GM12878 (cell line): ENCODE data around the gene CLEC7A. TPM values are rescaled to one million over a fixed set of nuclear protein-coding genes. Genes with fewer than 3 reads are reported as not detected.

Experiments used
- ATAC-seq: fragments of 200-7000 bp; cut with Tn5 transposase; 3 replicates; pipeline ENCODE4 v1.9.1; 2020; ENCODE audit warnings: mild to moderate bottlenecking, moderate library complexity
- BruUV-seq: library from RNA; stranded (reverse); fragments of 400-500 nt; replicated peaks from 2 replicates; lab custom pipeline; 2021; lab: Mats Ljungman, UMichigan
- CTCF ChIA-PET: fragments of 300-600 bp; sonication (Branson Sonifier 250); formaldehyde crosslinking; extraction: SDS; loops from one replicate; lab custom pipeline; 2021; ENCODE audit warnings: inconsistent platforms; lab: Yijun Ruan, JAX
- POLR2A ChIA-PET: fragments of 350-600 bp; formaldehyde crosslinking; extraction: SDS; loops from one replicate; lab custom pipeline; 2021; ENCODE audit warnings: inconsistent platforms; lab: Charles Lee
- RAD21 ChIA-PET: fragments of 300-600 bp; sonication (Branson Sonifier 250); formaldehyde crosslinking; loops from one replicate; lab custom pipeline; 2023; ENCODE audit warnings: antibody characterized with exemption; ENCODE audit not compliant: unreplicated experiment; lab: Charles Lee
- SMC1A ChIA-PET: fragments of 300-600 bp; sonication (Branson Sonifier 250); formaldehyde crosslinking; loops from one replicate; lab custom pipeline; 2023; ENCODE audit not compliant: unreplicated experiment, uncharacterized antibody; lab: Charles Lee
- DNase-seq: peaks from one replicate; pipeline ENCODE4 v3.0.0-alpha.2; 2011; ENCODE audit warnings: low read depth, low spot score
- FAIRE-seq: peaks from 3 replicates; lab custom pipeline; 2011; peaks lifted over from hg19 to GRCh38; lab: Jason Lieb, UNC
- H2AFZ ChIP-seq: 2 replicates; pipeline ENCODE4 v1.6.0; 2011; ENCODE audit warnings: low read depth, low read length, control low read depth; ENCODE audit not compliant: control insufficient read depth
- H3K27ac ChIP-seq: 2 replicates; pipeline ENCODE4 v1.5.1; 2011; ENCODE audit warnings: control low read depth; ENCODE audit not compliant: control insufficient read depth, insufficient read depth
- H3K27me3 ChIP-seq, 2 experiments: replicated peaks in 1 of 2; 2 replicates each; pipeline versions ENCODE4 v1.6.0 to v1.6.1; 2011; ENCODE audit warnings: low read length in 1 of 2; ENCODE audit not compliant: control insufficient read depth in 2 of 2, insufficient read depth in 2 of 2
- H3K36me3 ChIP-seq, 2 experiments: 2 replicates each; pipeline ENCODE4 v1.5.1; 2011; ENCODE audit warnings: low read length in 1 of 2; ENCODE audit not compliant: control insufficient read depth in 2 of 2, insufficient read depth in 2 of 2
- H3K4me1 ChIP-seq: 2 replicates; pipeline ENCODE4 v1.6.1; 2011; ENCODE audit warnings: mild to moderate bottlenecking, low read length, moderate library complexity, mixed read lengths; ENCODE audit not compliant: control insufficient read depth, insufficient read depth
- H3K4me2 ChIP-seq: 2 replicates; pipeline ENCODE4 v1.6.0; 2011; ENCODE audit warnings: control low read depth; ENCODE audit not compliant: control insufficient read depth, insufficient read depth
- H3K4me3 ChIP-seq: fragments of 200-600 bp; sonication (generic); 2 replicates; pipeline ENCODE4 v1.5.1; 2016
- H3K79me2 ChIP-seq: 2 replicates; pipeline ENCODE4 v1.6.0; 2011; ENCODE audit warnings: low read length; ENCODE audit not compliant: control insufficient read depth, insufficient read depth
- H3K9ac ChIP-seq: 2 replicates; pipeline ENCODE4 v1.8.0; 2011; ENCODE audit warnings: low read length, control low read depth, mixed read lengths; ENCODE audit not compliant: control insufficient read depth, insufficient read depth
- H3K9me3 ChIP-seq: replicated peaks from 3 replicates; pipeline ENCODE4 v1.5.1; 2011; ENCODE audit warnings: mild to moderate bottlenecking, low read length; ENCODE audit not compliant: control insufficient read depth, insufficient read depth
- H4K20me1 ChIP-seq: 2 replicates; pipeline ENCODE4 v1.6.0; 2011; ENCODE audit not compliant: control insufficient read depth, insufficient read depth
- ATF2 ChIP-seq: IDR thresholded peaks from 2 replicates; pipeline ENCODE4 v1.6.1; 2012; ENCODE audit warnings: low read length, inconsistent platforms
- BCL11A ChIP-seq: IDR thresholded peaks from 2 replicates; pipeline ENCODE4 v1.6.1; 2011; ENCODE audit warnings: low read depth, low read length
- CBFB ChIP-seq: IDR thresholded peaks from 2 replicates; pipeline ENCODE4 v1.6.1; 2016; ENCODE audit warnings: antibody characterized with exemption, low read depth
- CHD1 ChIP-seq: IDR thresholded peaks from 2 replicates; pipeline ENCODE4 v1.6.1; 2012; ENCODE audit warnings: low read depth, low read length, improper control_type of control experiment
- E2F4 ChIP-seq: IDR thresholded peaks from 2 replicates; pipeline ENCODE4 v1.6.1; 2012; ENCODE audit warnings: low read depth, low read length, improper control_type of control experiment
- GABPA ChIP-seq: IDR thresholded peaks from 2 replicates; pipeline ENCODE4 v1.6.1; 2014; ENCODE audit warnings: antibody characterized with exemption, low read depth, mild to moderate bottlenecking, inconsistent platforms
- IKZF2 ChIP-seq, 2 experiments: fragments of 450-650 bp; IDR thresholded peaks; 2 replicates each; pipeline ENCODE4 v1.6.1; 2017; ENCODE audit warnings: mild to moderate bottlenecking in 2 of 2, moderate library complexity in 2 of 2
- KLF5 ChIP-seq: fragments of 450-650 bp; IDR thresholded peaks from 2 replicates; pipeline ENCODE4 v1.6.1; 2014; ENCODE audit warnings: mild to moderate bottlenecking; ENCODE audit not compliant: partially characterized antibody
- NFIC ChIP-seq: IDR thresholded peaks from 2 replicates; pipeline ENCODE4 v1.6.1; 2012; ENCODE audit warnings: low read depth, mild to moderate bottlenecking, inconsistent platforms, low read length, moderate library complexity
- NKRF ChIP-seq: fragments of 450-650 bp; conservative IDR thresholded peaks from 2 replicates; pipeline ENCODE4 v1.6.1; 2017; ENCODE audit warnings: mild to moderate bottlenecking, moderate library complexity
- NR2C1 ChIP-seq: fragments of 450-650 bp; IDR thresholded peaks from 2 replicates; pipeline ENCODE4 v1.6.1; 2017; ENCODE audit warnings: antibody characterized with exemption, mild to moderate bottlenecking, moderate library complexity
- PBX3 ChIP-seq: IDR thresholded peaks from 2 replicates; pipeline ENCODE4 v1.6.1; 2011; ENCODE audit warnings: mild to moderate bottlenecking, low read depth, low read length, moderate library complexity; ENCODE audit not compliant: insufficient replicate concordance
- RBBP5 ChIP-seq: fragments of 200-600 bp; sonication (generic); conservative IDR thresholded peaks from 2 replicates; pipeline ENCODE4 v1.6.1; 2016
- SMC3 ChIP-seq: IDR thresholded peaks from 2 replicates; pipeline ENCODE4 v1.6.1; 2011; ENCODE audit warnings: low read length, improper control_type of control experiment, borderline replicate concordance
- SPI1 ChIP-seq: IDR thresholded peaks from 2 replicates; pipeline ENCODE4 v1.6.1; 2011; ENCODE audit warnings: low read depth, mild to moderate bottlenecking, low read length, moderate library complexity, borderline replicate concordance; ENCODE audit not compliant: insufficient read depth
- SREBF2 ChIP-seq: IDR thresholded peaks from 2 replicates; pipeline ENCODE4 v1.6.1; 2012; ENCODE audit warnings: mild to moderate bottlenecking, low read length
- TBL1XR1 ChIP-seq: IDR thresholded peaks from 2 replicates; pipeline ENCODE4 v1.6.1; 2012; ENCODE audit warnings: low read depth, low read length, improper control_type of control experiment
- TCF7 ChIP-seq: IDR thresholded peaks from 2 replicates; pipeline ENCODE4 v1.6.1; 2014; ENCODE audit warnings: antibody characterized with exemption, borderline replicate concordance
- YBX1 ChIP-seq: fragments of 450-650 bp; IDR thresholded peaks from 2 replicates; pipeline ENCODE4 v1.6.1; 2016; ENCODE audit warnings: antibody characterized with exemption
- ZNF622 ChIP-seq: fragments of 450-650 bp; IDR thresholded peaks from 2 replicates; pipeline ENCODE4 v1.6.1; 2017; ENCODE audit warnings: mild to moderate bottlenecking, inconsistent platforms
- ZZZ3 ChIP-seq: IDR thresholded peaks from 2 replicates; pipeline ENCODE4 v1.6.1; 2011; ENCODE audit warnings: low read depth; ENCODE audit not compliant: control insufficient read depth, insufficient read length
- WGBS: methylation state at CpG from one replicate; pipeline ENCODE4 v1.1.6; 2016; ENCODE audit warnings: low lambda C conversion rate; ENCODE audit not compliant: insufficient replicate concordance, insufficient coverage; ENCODE audit errors: missing lambda C conversion rate; 5-methylcytosine and 5-hydroxymethylcytosine counted together
- in situ Hi-C: fragments of 300-500 bp; cut with MboI; formaldehyde crosslinking; loops from 9 replicates; pipeline ENCODE4 v1.14.3; 2018; ENCODE audit warnings: mixed read lengths
- intact Hi-C: fragments of 100-400 bp; cut with micrococcal nuclease; formaldehyde crosslinking; loops from one replicate; pipeline ENCODE4 v1.14.2; 2022; ENCODE audit not compliant: unreplicated experiment
- polyA plus RNA-seq, 11 experiments: library from polyadenylated mRNA; depleted of rRNA in 4 of 11; unstranded in 6 of 11; stranded (reverse) in 5 of 11; fragments of >200 nt; fragmentation: Nextera tagmentation in 4 of 11; fragmentation: Illumina TruSeq in 1 of 11; extraction: Ambion mirVana in 4 of 11; extraction: Trizol in 1 of 11; gene quantifications; 1 replicate in 1 of 11; 2 replicates in 10 of 11; pipeline versions ENCODE4 v1.2.1 to v1.2.3, GENCODE V29; 2011 to 2016; ENCODE audit warnings: inconsistent platforms in 2 of 11, missing spikeins in 2 of 11, low read depth in 1 of 11
- total RNA-seq, 4 experiments: library from RNA; depleted of rRNA in 3 of 4; stranded (reverse); fragments of >200 nt in 3 of 4; fragmentation: Illumina TruSeq in 1 of 4; extraction: Trizol in 1 of 4; gene quantifications; 2 replicates each; pipeline versions ENCODE4 v1.2.1 to v1.2.3, GENCODE V29; 2013 to 2021

The CLEC7A gene
- total and polyA plus RNA-seq, 10 of the 15 experiments (the other 5 are each of a cell fraction or from before 2014, with no cell fraction given), result not detected

- no peak for TF ChIP-seq ATF2
- TF ChIP-seq TCF7, result no peak
- no peak for TF ChIP-seq KLF5
- no peak for TF ChIP-seq BCL11A
- no peak for TF ChIP-seq TBL1XR1
- TF ChIP-seq ZZZ3, result no peak
- no peak for TF ChIP-seq CBFB
Observed at GRCh38 chr12:10115311-10115710, 14.7 kb downstream of the CLEC7A start (continued).

- Histone ChIP-seq H3K4me2 (no peak overlapping the region), H3K27ac (no peak overlapping the region), H3K4me1 (no peaks in the 10 kb centered on the region), H3K9ac (no peak overlapping the region), H3K36me3 (no peaks in the 10 kb centered on the region), H4K20me1 (no peaks in the 10 kb centered on the region), H2AFZ (no peak overlapping the region), H3K79me2 (no peaks in the 10 kb centered on the region), H3K27me3 (no peaks in the 10 kb centered on the region), H3K9me3 (no peaks in the 10 kb centered on the region), H3K4me3 (no peak overlapping the region)
- POLR2A ChIA-PET, result no interaction called here
- 0% methylated on average over 1 of the region's 1 CpG for WGBS
- no peak for DNase-seq
- intact Hi-C loops (no loop called here), in situ Hi-C loops (no loop called here)
- RAD21 ChIA-PET, result no interaction called here
- SMC1A ChIA-PET, result no interaction called here
- no peak for ATAC-seq
- CTCF ChIA-PET, result no interaction called here
- no TSS peak for BruUV-seq
- FAIRE-seq, result no peak
- TF ChIP-seq IKZF2 (IDR thresholded peaks at IDR 0.05), result no peak
- TF ChIP-seq NR2C1, result no peak
- TF ChIP-seq E2F4, result no peak
- no peak for TF ChIP-seq PBX3
- TF ChIP-seq SMC3, result no peak
- no peak for TF ChIP-seq CHD1
- no peak for TF ChIP-seq ZNF622
- TF ChIP-seq NKRF, result no peak
- no peak for TF ChIP-seq GABPA
- no peak for TF ChIP-seq NFIC
- no peak for TF ChIP-seq SREBF2
- TF ChIP-seq YBX1, result no peak
- TF ChIP-seq SPI1, result no peak
- TF ChIP-seq RBBP5, result no peak
Observed at GRCh38 chr12:10113920-10114319, 16.1 kb downstream of the CLEC7A start.
